Left ventricle myocardium superior (tissue), 1 donor: ENCODE data around the gene ZGLP1. TPM values are rescaled to one million over a fixed set of nuclear protein-coding genes. Genes with fewer than 3 reads are reported as not detected.
A peak's percentile ranks its signal among the peaks of the same experiment; 100 is the strongest.

Experiments
- ATAC-seq: fragments of 200-7000 bp; cut with Tn5 transposase; one replicate; pipeline ENCODE4 v1.9.1; 2020; ENCODE audit warnings: mild to moderate bottlenecking, moderate library complexity
- DNase-seq: peaks from one replicate; pipeline ENCODE4 v3.0.0-alpha.2; 2020
- intact Hi-C: fragments of 100-400 bp; cut with micrococcal nuclease; formaldehyde crosslinking; loops from one replicate; pipeline ENCODE4 v1.11.0; 2022
- total RNA-seq: library from RNA; stranded (reverse); fragmentation: NEBNext Ultra II Directional; extraction: Animal tissue kit (Norgen Biotek cat#: 25700); gene quantifications from one replicate; pipeline ENCODE4 v1.2.1, GENCODE V29; 2021
- donor health status: DM: no; HTN: yes; CAD: no; lungs with severe emphysema.

ZGLP1 gene
- total RNA-seq, 1 donor from 2014 or later = 0.87 TPM

- DNase-seq (no peak), ATAC-seq (no peak)
- intact Hi-C loops = loop anchor here (10.0 kb wide), 1 partner anchor 48 kb away; the partner anchor contains the start of genes ICAM4 and ICAM5
These were observed 22.7 kb upstream of the ZGLP1 start for GRCh38 chr19:10332158-10332964.

- ATAC-seq = no peak
- intact Hi-C loops = no loop called here
- no peak for DNase-seq
These were observed 19.9 kb upstream of the ZGLP1 start for GRCh38 chr19:10329555-10329954.

GRCh38 chr19:10328558-10329429, 19.2 kb upstream of the ZGLP1 start:
- intact Hi-C loops = no loop called here
- no peak for DNase-seq
- no peak for ATAC-seq

- DNase-seq = no peak
- no peak for ATAC-seq
- intact Hi-C loops = no loop called here
These were observed 18.2 kb upstream of the ZGLP1 start for GRCh38 chr19:10327793-10328192.

- DNase-seq (no peak), ATAC-seq (no peak)
- intact Hi-C loops = no loop called here
These were observed 16.1 kb upstream of the ZGLP1 start for GRCh38 chr19:10325732-10326131.

- no peak for DNase-seq
- intact Hi-C loops = no loop called here
- no peak for ATAC-seq
These were observed 12.5 kb upstream of the ZGLP1 start for GRCh38 chr19:10321874-10322835.

GRCh38 chr19:10321417-10321797, 11.8 kb upstream of the ZGLP1 start:
- ATAC-seq = no peak
- intact Hi-C loops = no loop called here
- DNase-seq = no peak

GRCh38 chr19:10320602-10321416, 11.2 kb upstream of the ZGLP1 start:
- ATAC-seq (no peak), DNase-seq (no peak)
- intact Hi-C loops = no loop called here

- DNase-seq = no peak
- ATAC-seq = no peak
These were observed 9.4 kb upstream of the ZGLP1 start for GRCh38 chr19:10318807-10319682.

GRCh38 chr19:10317857-10318462, 8.3 kb upstream of the ZGLP1 start:
- intact Hi-C loops = no loop called here
- ATAC-seq (no peak), DNase-seq (no peak)

More at GRCh38 chr19:10318807-10319682, 9.4 kb upstream of the ZGLP1 start:
- intact Hi-C loops = no loop called here

GRCh38 chr19:10317045-10317856, 7.6 kb upstream of the ZGLP1 start:
- intact Hi-C loops = no loop called here
- DNase-seq (no peak), ATAC-seq (no peak)

GRCh38 chr19:10316229-10317044, 6.8 kb upstream of the ZGLP1 start:
- peak; percentile 38 for ATAC-seq
- intact Hi-C loops = no loop called here
- DNase-seq = no peak

GRCh38 chr19:10315335-10316214, 6.0 kb upstream of the ZGLP1 start, which contains the start of gene FDX2:
Gene FDX2, minus strand, starts transcription at chr19:10316015. Its CDS starts 19 bp downstream, at chr19:10315996.
- peak; percentile 95 for DNase-seq
- intact Hi-C loops = no loop called here
- ATAC-seq = peak; percentile 93

GRCh38 chr19:10306327-10306726, 3.3 kb downstream of the ZGLP1 start:
- intact Hi-C loops = no loop called here
- no peak for DNase-seq
- no peak for ATAC-seq
